Suppressor macrophage treated with lipopolysaccharide for 4 hours (primary cell): ENCODE results near the gene SGCD.

ENCODE experiments used
- DNase-seq: peaks from one replicate; pipeline ENCODE4 v3.0.0-alpha.2; 2020

The SGCD gene

DNA sequence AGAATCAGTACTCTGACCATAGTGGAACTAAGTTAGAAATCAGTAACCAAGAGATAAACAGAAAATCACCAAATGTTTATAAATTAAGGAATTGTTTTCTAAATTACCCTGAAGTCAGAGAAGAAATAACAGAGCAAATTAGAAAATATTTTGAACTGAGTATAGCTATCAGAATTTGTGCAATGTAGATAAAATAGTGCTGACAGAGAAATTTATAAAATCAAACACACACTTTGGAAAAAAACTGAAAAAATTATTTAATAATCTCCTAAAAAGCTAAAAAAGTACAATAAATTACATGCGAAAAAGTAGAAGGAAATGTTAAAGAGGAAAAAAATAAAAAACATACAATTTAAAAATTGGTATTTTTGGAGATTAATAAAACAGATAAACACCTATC is 486.0 kb downstream of the SGCD start:
- DNase-seq = no peak

DNA sequence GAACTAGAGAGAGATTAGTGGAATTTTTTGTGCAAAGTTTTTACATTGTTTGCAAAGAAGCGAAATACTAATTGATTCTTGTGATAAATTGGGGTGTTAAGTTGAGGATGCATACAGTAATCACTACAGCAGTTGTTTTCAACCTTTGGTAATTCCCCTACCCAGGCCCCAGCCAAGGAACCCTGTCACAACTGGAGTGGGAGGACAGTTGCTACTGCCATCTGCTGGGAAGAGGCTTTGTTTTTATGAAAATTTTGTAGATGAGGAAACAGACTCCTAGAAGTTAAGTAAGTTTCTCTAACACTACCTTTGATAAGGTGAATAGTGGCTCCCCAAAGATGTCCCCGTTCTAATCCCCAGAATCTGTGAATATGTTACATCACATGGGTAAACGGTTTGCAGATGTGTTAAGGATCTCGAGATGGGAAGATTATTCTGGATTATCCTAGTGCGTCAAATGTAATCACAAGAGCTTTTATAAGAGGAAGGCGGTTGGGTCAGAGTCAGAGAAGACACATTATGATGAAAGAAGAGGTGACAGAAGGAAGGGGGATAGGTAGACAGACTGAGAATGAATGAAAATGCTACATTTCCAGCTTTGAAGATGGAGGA is 489.1 kb downstream of the SGCD start:
- DNase-seq = no peak
